ENCODE results near the gene FBXL19. TPM values are rescaled to one million over a fixed set of nuclear protein-coding genes. Genes with fewer than 3 reads are reported as not detected.

FBXL19 gene
- total and polyA plus RNA-seq, 2 of the 13 experiments (the other 11 are each of a cell fraction or from before 2014, with no cell fraction given): 6.0 to 13.7 TPM

GRCh38 chr16:30896889-30897733 lies 26.3 kb upstream of the FBXL19 start (continued):
- TF ChIP-seq ZNF747 (CRISPR knock-in tag; IDR thresholded peaks at IDR 0.05; ENCODE audit: borderline replicate concordance) (no peak), RXRB (CRISPR knock-in tag; IDR thresholded peaks at IDR 0.05; ENCODE audit: borderline replicate concordance) (no peak), ZNF512 (CRISPR knock-in tag; IDR thresholded peaks at IDR 0.05) (no peak), PPARG (CRISPR knock-in tag; conservative IDR thresholded peaks at IDR 0.05) (no peak), MTA3 (CRISPR knock-in tag; IDR thresholded peaks at IDR 0.05) (no peak), TFE3 (CRISPR knock-in tag; IDR thresholded peaks at IDR 0.05) (no peak), ZNF337 (CRISPR knock-in tag; IDR thresholded peaks at IDR 0.05; ENCODE audit: borderline replicate concordance, low read depth) (no peak), SRSF1 (optimal IDR thresholded peaks at IDR 0.05; ENCODE audit: low read depth, low read length) (no peak), ZNF10 (CRISPR knock-in tag; IDR thresholded peaks at IDR 0.05; ENCODE audit: borderline replicate concordance, low read depth) (no peak), ZNF335 (CRISPR knock-in tag; IDR thresholded peaks at IDR 0.05) (no peak), ZNF260 (CRISPR knock-in tag; IDR thresholded peaks at IDR 0.05; ENCODE audit: borderline replicate concordance, low read depth) (no peak), ZNF225 (CRISPR knock-in tag; IDR thresholded peaks at IDR 0.05) (no peak), E2F2 (CRISPR knock-in tag; IDR thresholded peaks at IDR 0.05; ENCODE audit: borderline replicate concordance) (0 out of 2 replicates have a peak, but pooled peaks have one; percentile 7), BCLAF1 (IDR thresholded peaks at IDR 0.05) (no peak), ZBTB34 (CRISPR knock-in tag; IDR thresholded peaks at IDR 0.05) (no peak)
- TF ChIP-seq, protein P1, sequence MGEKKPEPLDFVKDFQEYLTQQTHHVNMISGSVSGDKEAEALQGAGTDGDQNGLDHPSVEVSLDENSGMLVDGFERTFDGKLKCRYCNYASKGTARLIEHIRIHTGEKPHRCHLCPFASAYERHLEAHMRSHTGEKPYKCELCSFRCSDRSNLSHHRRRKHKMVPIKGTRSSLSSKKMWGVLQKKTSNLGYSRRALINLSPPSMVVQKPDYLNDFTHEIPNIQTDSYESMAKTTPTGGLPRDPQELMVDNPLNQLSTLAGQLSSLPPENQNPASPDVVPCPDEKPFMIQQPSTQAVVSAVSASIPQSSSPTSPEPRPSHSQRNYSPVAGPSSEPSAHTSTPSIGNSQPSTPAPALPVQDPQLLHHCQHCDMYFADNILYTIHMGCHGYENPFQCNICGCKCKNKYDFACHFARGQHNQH (CRISPR knock-in tag; IDR thresholded peaks at IDR 0.05): no peak
- TF ChIP-seq, protein P2, sequence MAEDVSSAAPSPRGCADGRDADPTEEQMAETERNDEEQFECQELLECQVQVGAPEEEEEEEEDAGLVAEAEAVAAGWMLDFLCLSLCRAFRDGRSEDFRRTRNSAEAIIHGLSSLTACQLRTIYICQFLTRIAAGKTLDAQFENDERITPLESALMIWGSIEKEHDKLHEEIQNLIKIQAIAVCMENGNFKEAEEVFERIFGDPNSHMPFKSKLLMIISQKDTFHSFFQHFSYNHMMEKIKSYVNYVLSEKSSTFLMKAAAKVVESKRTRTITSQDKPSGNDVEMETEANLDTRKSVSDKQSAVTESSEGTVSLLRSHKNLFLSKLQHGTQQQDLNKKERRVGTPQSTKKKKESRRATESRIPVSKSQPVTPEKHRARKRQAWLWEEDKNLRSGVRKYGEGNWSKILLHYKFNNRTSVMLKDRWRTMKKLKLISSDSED (CRISPR knock-in tag; IDR thresholded peaks at IDR 0.05): no peak

Measured in HepG2 (cell line).